Limb (tissue), 2 donors: Measurements from ENCODE around the gene PLIN4.
A peak's percentile ranks its signal among the peaks of the same experiment; 100 is the strongest.
"Not testable (repeated sequence)": the region's sequence is repeated elsewhere in the genome, so short reads cannot be mapped to it uniquely, and the experiment has no call there.

Experiments used
- DNase-seq, 2 donors: peaks; one replicate each; pipeline ENCODE4 v3.0.0-alpha.2; 2016; ENCODE audit errors: extremely low spot score in 2 of 2

PLIN4 gene

DNA sequence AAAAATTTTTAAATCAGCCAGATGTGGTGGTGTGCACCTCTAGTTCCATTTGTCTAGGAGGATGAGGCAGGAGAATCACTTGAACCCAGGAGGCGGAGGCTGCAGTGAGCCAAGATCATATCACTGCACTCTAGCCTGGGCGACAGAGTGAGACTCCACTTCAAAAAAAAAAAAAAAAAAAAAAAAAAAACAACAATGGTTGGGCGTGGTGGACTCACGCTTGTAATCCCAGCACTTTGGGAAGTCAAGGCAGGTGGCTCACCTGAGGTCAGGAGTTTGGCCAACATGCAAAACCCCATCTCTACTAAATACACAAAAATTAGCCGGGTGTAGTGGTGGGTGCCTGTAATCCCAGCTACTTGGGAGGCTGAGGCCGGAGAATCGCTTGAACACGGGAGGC, 9.1 kb upstream of the PLIN4 start:
- DNase-seq = not testable (repeated sequence)

DNA sequence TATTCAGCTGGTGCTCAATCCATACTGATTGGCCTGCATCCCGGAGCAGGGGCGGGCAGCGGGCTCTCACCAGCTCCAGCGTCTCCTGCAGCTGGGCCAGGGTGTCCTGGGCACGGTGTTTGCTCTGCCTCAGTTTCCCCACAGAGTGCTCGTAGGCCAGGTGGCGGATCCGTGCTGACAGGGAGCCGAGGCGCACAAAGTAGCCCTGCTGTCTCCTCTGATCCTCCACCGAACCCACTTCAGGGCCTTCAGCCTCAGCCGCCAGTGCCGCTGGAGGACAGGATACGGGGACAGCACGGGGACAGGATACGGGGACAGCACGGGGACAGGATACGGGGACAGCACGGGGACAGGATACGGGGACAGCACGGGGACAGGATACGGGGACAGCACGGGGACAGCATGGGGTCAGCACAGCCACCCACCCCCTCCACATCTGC, 7.3 kb upstream of the PLIN4 start:
- no peak for DNase-seq

DNA sequence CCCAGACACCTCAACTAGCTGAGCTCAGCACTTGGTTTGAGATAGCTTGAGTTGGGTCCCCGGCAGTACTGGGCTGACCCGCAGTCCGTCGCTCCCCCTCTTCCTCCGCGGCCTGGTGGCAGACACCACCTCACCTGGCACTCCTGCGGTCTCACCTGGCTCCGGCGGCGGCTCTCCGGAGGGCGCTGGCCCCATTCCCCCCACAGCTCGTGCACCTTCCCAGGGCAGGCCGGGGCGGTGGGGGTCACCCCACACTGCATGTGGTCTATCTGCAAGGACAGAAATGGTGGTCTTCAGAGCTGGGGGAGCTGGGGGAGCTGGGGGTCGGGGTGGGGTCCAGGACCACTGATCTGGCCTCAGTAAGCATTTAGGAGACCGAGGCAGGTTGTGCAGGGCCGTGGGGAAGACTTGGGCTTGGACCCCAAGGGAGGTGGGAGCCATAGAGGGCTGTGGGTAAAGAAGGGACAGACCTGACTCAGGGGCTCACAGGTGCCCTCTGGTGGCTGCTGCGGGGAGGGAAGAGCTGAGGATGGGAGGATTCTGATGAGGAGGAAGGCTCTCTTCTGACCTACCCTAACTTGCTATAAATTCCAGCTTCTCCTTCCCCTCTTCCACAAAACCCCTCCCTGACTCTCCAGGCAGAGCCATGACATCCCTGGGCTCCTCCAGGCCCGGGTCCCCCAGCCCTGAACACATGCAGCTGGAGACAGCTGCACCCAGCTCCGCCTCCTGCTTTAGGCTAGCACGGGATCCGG, 6.7 kb upstream of the PLIN4 start:
- peak; percentile 18 to 67 for DNase-seq

DNA sequence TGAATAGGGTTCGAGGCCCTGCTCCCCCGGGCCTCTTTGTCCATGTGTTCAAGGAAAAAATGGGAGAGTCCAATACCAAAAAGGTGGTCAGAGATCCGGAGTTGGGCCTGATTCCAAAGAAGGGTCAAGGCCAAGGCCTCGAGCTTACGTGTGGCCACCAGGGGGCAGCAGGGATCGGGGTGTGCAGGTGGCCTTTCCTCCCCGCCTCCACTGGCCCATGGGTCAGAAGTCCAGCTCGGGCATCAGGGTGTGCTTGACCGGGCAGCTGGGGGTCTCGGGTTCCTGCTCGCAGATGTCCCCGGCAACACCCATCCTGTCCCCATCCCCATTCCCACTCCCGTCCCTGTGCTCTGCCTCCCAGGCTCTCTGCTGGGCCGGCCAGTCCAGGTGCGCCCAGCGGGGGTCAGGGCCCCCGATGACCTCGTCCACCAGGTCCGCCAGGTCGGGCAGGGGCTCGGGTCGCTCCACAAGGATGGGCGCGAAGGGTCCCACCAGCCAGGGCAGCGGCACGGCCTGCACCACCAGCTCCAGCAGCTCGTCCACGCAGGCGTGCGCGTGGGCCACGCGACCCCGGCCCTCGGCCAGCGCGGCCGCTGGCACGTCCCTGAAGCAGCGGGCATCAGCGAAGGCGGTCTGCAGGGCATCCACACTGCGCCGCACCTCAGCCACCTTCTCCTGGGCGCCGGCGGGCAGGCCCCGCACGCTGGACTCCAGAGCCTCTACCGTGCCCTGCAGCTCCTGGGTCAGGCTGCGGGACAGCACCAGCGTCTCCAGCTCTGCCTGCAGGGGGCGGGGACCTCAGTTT, 5.2 kb upstream of the PLIN4 start:
- no peak for DNase-seq

DNA sequence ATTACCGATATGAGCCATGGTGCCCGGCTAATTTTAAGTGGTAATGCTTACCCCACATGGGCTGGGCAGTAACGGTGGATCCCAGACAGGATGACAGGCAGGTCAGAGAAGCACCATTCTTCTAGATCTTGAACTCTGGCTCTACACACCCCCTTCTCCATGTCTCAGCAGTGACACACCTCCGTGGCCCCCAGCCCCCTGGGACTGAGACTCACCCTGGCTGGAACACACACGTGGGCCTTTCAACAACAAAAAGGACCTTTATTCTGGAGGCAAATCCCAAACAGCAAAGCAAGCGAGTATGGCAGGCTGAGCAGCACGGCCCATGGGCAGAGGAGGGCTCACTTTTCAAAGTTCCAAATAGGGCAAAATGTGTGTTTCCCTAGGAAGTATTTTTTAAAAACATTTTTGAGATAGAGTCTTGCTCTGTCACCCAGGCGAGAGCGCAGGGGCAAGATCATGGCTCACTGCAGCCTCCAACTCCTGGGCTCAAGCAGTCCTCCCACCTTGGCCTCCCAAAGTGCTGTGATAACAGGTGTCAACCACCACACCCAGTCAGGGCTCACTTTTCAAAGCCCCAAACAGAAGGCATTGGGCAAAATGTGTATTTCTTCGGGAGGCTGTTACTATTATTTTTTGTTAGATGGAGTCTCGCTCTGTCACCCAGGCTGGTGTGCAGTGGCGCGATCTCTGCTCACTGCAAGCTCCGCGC, 4.2 kb upstream of the PLIN4 start:
- no peak for DNase-seq

DNA sequence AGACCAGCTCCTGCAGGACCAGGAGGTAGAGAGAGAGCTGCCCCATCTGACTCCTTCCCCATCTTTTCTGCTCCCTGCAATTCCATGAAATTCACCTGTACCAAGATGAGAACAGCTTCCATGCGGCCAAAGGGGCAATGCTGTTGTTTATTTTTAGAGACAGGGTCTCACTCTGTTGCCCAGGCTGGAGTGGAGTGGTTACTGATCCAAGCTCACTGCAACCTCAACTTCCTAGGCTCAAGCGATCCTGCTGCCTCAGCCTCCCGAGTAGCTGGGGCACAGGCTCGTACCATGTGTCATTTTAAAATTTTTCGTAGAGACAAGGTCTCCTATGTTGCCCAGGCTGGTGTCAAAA, 3.6 kb upstream of the PLIN4 start:
- no peak for DNase-seq

DNA sequence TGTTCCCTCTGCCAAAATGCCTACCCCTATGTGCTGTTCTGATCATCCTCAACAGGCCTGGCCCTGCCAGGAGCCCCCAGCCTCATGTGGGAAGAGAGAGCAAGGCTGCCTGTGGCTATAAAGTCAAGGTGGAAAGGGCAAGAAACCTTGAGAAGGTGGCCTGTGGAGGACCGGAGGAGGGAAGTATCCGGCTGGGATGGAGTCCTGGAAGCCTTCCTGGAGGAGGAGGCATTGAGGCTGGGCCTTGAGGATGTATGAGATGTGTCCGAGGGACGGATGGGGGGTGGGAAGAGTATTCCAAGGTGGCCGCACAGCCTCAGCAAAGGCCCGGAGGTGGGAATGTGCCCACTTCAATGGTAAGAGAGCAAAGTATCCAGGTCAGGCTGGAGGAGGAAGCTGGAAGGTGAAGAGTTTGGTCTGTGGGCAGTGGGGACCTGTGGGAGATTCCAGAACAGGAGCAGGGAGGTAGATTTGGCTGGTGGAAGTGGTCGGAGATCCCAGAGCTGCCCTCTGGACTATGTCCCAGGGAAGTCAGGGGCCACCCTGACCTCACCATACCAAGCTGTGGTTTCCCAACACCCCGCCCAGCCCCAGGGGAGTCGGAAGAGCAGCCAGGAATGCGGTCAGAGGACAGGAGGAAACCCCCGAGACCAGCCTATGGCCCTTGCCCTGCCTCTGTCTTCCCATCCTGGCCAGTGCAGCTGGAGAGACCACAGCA, 3.0 kb upstream of the PLIN4 start:
- no peak for DNase-seq

DNA sequence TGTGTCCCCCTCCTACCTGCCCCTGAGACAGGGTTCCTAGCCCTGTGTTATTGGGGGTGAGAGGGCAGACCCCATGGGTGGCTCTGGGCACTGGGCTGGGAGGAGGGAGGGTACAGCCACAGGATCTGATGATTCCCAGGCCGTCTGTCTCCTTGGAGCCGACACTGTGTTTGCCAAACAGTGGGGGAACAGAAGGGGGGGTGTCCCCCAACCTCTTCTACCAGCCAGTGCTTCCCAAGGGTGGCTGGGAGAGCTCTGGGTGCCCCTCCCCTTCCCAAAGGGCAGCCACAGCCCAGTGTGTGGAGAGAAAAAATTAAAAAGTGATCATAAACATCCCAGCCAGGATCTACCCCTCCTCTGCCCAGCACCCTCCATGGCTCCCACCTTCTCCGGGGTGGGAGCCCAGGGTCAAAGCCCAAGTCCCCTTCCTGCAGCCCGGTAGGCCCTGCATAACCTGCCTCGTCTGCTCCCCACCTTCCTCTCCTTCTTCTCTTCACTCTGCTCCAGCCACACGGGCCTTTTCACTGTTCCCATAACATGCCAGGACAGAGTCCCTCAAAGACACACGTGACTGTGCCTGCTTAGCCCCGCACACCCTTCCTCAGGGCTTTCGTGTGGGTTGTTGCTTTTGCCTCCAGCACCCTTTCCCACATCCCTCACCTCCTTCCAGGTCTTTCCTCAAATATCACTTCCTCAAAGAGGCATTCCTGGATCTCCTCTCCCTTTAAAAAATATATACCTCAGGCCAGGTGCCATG, 1.4 kb upstream of the PLIN4 start:
- no peak for DNase-seq

DNA sequence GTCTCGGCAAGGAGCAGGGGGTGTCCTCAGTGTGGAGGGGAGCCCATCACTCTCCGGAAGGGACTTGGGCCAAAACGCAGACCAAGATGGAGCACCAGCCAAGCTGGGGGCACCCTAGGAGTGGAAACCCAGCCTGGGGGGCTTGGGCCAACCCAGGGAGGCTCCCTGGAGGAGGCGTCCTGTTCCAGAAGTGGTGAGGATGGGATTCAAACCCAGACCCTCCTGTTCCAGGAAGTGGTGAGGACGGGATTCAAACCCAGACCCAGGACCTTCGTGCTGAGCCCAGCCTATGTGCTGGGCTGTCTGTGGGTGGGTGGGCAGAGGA, 848 bp upstream of the PLIN4 start:
- no peak for DNase-seq

DNA sequence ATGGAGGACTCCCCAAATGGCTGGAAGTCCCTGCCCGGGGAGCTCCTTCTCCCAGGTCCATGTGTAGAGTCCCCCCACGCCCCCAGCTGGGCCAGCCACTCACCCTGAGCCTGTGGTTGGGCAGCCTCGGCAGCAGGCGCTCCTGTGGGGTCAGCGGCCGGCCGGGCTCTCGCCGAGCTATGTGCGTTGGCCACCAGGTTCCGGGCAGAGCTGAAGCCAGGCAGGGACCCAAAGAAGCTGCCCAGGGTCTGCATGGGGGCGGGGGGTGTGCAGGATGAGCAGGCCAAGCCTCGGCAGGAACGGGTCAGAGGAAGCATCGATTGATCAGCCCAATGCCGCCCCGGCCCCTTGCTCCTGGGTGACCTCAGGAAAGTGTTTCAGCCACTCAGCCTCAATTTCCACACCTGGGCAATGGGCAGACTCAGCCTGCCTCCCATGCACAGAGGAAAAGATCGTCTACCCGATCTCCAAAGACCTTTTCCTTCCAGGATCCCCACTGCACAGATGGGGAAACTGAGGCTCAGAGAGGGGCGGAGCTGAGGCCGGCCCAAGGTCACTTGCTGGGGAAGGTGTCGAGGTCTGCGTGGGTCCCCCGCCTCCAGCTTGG, 732 bp downstream of the PLIN4 start:
- no peak for DNase-seq

DNA sequence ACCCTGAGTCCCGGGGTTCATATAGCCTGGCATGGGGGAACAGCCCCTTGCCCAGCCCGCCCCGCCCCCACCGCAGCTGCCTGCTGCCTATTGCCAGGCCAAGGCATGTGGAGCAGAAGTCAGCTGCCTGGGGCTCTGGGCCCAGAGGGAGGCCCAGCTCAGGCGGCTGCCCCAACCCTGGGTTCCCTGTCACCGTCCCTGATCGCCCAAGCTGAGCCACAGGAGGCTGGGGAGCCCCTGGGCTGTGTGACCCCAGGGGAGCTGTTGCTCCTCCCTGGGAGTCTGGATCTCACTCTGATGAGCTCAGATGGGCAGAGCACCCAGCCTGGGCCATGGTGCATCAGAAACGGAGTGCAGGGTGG, 1.4 kb downstream of the PLIN4 start:
- no peak for DNase-seq

DNA sequence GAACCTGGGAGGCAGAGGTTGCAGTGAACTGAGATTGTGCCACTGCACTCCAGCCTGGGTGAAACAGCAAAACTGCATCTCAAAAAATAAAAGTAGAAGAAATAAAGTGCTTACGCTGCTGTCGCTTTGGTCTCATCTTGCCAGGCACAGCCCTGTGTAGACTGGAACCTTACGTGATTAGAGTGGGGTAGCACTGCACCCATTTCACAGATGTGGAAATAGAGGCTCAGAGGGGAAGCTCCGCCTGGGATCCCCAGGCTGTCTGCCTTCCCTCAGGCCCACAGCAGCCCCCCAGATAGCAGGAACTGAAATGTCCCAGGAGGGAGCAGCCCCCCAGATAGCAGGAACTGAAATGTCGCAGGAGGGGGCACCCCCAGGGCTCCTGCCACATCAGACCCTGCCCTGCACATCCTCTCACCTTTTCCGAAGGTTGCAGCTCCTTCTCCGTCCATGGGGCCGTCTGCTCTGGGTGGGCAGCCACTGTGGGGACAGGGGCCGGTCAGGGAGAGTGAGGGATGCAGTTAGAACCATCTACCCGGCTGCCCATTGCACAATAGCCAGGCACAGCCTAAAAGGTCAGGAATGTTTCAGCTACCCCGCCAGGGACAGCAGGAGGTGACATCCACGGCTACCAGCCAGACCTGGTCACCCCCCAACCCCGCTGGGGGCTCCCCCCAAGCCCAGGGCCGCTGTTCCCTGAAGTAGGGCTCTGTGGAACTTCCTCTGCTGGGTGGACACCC, 1.9 kb downstream of the PLIN4 start:
- no peak for DNase-seq

DNA sequence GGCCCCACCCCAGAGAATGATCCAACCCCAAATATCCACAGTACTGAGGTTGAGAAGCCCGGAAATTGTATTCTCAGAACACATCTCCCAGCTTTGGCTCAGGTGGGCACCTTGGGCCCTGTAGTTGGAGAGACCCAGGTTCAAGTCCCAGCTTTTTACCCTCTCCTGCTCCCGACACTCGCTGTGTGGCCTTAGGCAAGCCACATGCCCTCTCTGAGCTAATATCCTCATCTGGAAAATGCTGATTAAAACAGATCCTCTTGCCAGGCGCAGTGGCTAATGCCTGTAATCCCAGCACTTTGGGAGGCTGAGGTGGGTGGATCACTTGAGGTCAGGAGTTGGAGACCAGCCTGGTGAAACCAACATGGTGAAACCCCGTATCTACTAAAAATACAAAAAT, 2.6 kb downstream of the PLIN4 start:
- DNase-seq = no peak

DNA sequence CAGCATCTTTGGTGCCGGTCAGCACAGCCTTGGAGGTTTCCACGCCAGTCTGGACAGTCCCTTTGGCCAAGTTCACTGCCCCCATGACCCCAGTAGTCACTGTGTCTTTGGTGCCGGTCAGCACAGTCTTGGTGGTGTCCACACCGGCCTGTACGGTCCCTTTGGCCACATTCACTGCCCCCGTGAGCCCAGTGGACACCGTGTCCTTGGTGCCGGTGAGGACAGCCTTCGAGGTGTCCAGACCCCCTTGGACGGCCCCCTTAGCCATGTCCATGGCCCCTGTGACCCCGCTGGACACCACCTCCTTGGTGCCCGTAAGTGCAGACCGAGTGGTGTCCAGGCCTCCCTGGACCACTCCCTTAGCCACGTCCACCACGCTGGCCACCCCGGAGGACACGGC, 5.0 kb downstream of the PLIN4 start:
- no peak for DNase-seq

DNA sequence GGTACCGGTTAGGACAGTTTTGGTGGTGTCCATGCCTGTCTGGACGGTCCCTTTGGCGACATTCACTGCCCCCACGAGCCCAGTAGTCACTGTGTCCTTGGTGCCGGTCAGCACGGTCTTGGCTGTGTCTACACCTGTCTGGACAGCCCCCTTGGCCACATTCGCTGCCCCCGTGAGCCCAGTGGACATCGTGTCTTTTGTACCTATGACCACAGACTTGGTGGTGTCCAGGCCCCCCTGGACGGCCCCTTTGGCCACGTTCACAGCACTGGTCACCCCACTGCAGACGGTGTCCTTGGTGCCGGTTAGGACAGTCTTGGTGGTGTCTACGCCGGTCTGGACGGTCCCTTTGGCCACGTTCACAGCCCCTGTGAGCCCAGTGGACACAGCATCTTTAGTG, 6.2 kb downstream of the PLIN4 start:
- DNase-seq = no peak

DNA sequence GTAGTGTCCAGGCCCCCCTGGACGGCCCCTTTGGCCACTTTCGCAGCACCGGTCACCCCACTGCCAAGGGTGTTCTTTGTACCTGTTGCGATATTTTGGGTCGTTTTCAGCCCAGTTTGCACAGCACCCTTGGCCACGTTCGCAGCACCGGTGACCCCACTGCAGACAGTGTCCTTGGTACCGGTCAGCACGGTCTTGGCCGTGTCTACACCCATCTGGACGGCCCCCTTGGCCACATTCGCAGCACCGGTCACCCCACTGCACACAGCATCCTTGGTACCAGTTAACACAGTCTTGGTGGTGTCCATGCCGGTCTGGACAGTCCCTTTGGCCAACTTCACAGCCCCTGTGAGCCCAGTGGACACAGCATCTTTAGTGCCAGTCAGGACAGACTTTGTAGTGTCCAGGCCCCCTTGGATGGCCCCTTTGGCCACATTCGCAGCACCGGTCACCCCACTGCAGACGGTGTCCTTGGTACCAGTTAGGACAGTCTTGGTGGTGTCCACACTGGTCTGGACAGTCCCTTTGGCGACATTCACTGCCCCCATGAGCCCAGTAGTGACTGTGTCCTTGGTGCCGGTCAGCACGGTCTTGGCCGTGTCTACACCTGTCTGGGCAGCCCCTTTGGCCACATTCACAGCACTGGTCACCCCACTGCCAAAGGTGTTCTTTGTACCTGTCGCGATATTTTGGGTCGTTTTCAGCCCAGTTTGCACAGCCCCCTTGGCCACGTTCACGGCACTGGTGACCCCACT, 6.8 kb downstream of the PLIN4 start:
- DNase-seq = no peak

DNA sequence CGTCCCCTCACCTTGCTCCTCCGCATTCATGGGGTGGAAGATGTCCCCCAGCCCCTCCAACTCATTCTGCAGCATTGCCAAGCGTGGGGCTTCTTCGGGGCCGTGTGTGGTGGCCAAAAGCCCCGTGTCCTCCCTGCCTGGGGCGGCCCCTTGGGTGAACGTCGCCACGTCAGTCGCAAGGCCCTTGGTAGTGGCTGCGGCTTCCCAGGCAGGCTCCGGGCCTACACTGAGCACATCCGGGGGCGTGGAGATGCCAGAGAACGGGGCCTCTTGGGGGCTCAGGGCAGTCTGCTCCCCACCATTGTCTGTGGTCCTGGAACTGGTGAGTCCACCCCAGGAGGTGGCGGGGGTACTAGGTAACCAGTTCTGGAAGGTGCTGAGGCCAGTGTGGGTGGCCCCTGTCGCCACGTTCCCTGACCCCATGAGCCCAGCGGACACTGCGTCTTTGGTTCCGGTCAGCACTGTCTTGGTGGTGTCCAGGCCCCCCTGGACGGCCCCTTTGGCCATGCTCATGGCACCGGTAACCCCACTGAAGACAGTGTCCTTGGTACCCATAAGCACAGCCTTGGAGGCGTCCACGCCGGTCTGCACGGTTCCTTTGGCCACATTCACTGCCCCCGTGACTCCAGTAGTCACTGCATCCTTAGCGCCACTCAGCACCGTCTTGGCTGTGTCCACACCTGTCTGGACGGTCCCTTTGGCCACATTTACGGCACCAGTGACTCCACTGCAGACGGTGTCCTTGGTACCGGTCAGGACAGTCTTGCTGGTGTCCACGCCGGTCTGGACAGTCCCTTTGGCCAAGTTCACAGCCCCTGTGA, 7.6 kb downstream of the PLIN4 start:
- DNase-seq = no peak

DNA sequence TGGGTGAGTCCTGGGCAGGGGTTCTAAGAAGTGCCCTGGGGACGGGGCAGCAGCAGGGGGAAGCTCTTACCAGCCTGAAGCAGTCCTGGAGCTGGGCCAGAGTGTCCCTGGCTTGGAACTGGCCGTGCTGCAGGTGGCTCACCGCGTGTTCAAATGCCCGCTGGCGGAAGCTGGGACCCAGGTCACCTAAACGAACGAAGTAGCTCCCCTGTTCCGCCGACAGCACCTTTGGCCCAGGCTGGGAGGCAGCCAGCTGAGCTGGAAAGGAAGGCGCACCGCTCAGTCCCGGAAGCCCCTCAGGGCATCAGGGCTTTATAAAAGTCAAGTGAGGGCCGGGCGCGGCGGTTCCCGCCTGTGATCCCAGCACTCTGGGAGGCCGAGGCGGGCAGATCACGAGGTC, 9.6 kb downstream of the PLIN4 start:
- DNase-seq = no peak

DNA sequence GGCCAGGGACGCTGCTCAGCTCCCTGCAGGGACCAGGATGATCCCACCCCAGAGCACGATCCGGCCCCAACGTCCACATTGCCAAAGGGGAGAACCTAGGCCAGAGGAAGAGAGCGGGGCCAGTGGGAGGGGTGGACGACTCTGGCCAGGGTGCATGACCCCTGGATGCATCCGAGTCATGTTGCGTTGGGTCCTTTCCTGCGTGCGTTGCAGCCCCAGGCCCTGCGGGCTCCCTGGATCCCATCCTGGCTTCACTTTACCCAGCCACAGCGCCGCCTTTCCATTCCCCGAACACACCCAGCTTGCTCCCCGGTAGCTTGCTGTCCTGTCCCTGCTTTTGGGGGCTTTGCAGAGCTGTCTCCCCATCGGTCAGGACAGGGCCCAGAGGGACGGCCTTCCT, 10.5 kb downstream of the PLIN4 start:
- DNase-seq = no peak
